ENCODE results near the gene MYOZ1. TPM values are rescaled to one million over a fixed set of nuclear protein-coding genes. Genes with fewer than 3 reads are reported as not detected.

Gene MYOZ1
- polyA plus RNA-seq, 1 donor (not counting 4 experiments of a cell fraction or from before 2014, with no cell fraction given) = not detected

- Histone ChIP-seq H3K36me3 (ENCODE audit: control insufficient read depth in 2 of 2, extremely low read depth in 1 of 2, insufficient read depth in 2 of 2, low read length in 2 of 2) (no peaks in the 10 kb centered on the region), H2AFZ (ENCODE audit: control insufficient read depth, low read length) (no peak overlapping the region), H3K9me1 (ENCODE audit: control insufficient read depth, extremely low read depth, insufficient read depth, low read length) (no peaks in the 10 kb centered on the region), H3K4me3 (ENCODE audit: control insufficient read depth in 2 of 3, extremely low read depth in 1 of 3, insufficient read depth in 2 of 3, low read depth in 1 of 3, low read length in 3 of 3) (no peak overlapping the region), H4K20me1 (ENCODE audit: control insufficient read depth, extremely low read depth, insufficient read depth, low read length) (no peaks in the 10 kb centered on the region), H3K4me1 (ENCODE audit: control insufficient read depth, extremely low read depth, insufficient read depth, low read length) (peaks cover 3% of the 10 kb centered on the region), H3K79me2 (ENCODE audit: control insufficient read depth, insufficient read depth, low read length) (peaks cover 5% of the 10 kb centered on the region), H3K9me3 (ENCODE audit: control insufficient read depth, low read depth, low read length) (no peaks in the 10 kb centered on the region), H3K27ac (ENCODE audit: control insufficient read depth, insufficient read depth, low read length) (no peak overlapping the region), H3K27me3 (ENCODE audit: control insufficient read depth, extremely low read depth, insufficient read depth, low read length) (no peaks in the 10 kb centered on the region), H3K9ac (ENCODE audit: control insufficient read depth, extremely low read depth, insufficient read depth, low read length) (no peak overlapping the region), H3K4me2 (ENCODE audit: control insufficient read depth, extremely low read depth, insufficient read depth, low read depth, low read length) (no peak overlapping the region)
- no peak for TF ChIP-seq EZH2 (IDR thresholded peaks at IDR 0.05; ENCODE audit: low read length)
- dilution Hi-C loops (cut with MboI; ENCODE audit: extremely low pct_ligation_motif_present, low sequenced_read_pairs) = loop anchor here (10.0 kb wide), 1 partner anchor 94 kb away; no protein-coding TSS in a partner anchor
- FAIRE-seq (no peak), DNase-seq (ENCODE audit: low read depth, low spot score) (no peak)
These were observed 12.1 kb downstream of the MYOZ1 start for GRCh38 chr10:73629165-73629564.

DNA sequence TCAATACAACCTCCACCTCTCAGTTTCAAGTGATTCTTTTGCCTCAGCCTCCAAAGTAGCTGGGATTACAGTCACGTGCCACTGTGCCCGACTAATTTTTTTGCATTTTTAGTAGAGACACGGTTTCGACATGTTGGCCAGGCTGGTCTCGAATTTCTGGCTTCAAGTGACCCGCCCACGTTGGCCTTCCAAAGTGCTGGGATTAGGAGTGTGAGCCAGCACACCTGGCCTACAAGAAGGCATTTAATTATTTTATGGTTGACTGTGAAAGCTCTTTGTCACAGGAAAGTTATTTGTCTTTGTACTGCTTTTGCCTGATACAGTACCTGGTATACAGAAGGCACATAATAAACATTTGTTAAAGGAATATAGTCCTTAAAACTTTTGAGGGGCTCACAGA, 12.9 kb downstream of the MYOZ1 start:
- H3K9ac ChIP-seq (ENCODE audit: control insufficient read depth, extremely low read depth, insufficient read depth, low read length) = no peak overlapping the region
- H3K27me3 ChIP-seq (ENCODE audit: control insufficient read depth, extremely low read depth, insufficient read depth, low read length) = no peaks in the 10 kb centered on the region
- no peak overlapping the region for H3K4me3 ChIP-seq (ENCODE audit: control insufficient read depth in 2 of 3, extremely low read depth in 1 of 3, insufficient read depth in 2 of 3, low read depth in 1 of 3, low read length in 3 of 3)
- no peak overlapping the region for H3K4me2 ChIP-seq (ENCODE audit: control insufficient read depth, extremely low read depth, insufficient read depth, low read depth, low read length)
- no peaks in the 10 kb centered on the region for H4K20me1 ChIP-seq (ENCODE audit: control insufficient read depth, extremely low read depth, insufficient read depth, low read length)
- peaks cover 3% of the 10 kb centered on the region for H3K4me1 ChIP-seq (ENCODE audit: control insufficient read depth, extremely low read depth, insufficient read depth, low read length)
- no peaks in the 10 kb centered on the region for H3K9me1 ChIP-seq (ENCODE audit: control insufficient read depth, extremely low read depth, insufficient read depth, low read length)
- no peak for FAIRE-seq
- dilution Hi-C loops (cut with MboI; ENCODE audit: extremely low pct_ligation_motif_present, low sequenced_read_pairs) = loop anchor here (10.0 kb wide), 1 partner anchor 94 kb away; no protein-coding TSS in a partner anchor
- no peak overlapping the region for H2AFZ ChIP-seq (ENCODE audit: control insufficient read depth, low read length)
- peaks cover 5% of the 10 kb centered on the region for H3K79me2 ChIP-seq (ENCODE audit: control insufficient read depth, insufficient read depth, low read length)
- no peak for TF ChIP-seq CTCF (optimal IDR thresholded peaks at IDR 0.05 in 1 of 3, IDR thresholded peaks at IDR 0.05 in 1 of 3, conservative IDR thresholded peaks at IDR 0.05 in 1 of 3; ENCODE audit: extremely low read depth in 1 of 3, insufficient read depth in 2 of 3, low read length in 3 of 3)
- no peak for TF ChIP-seq EZH2 (IDR thresholded peaks at IDR 0.05; ENCODE audit: low read length)
- H3K36me3 ChIP-seq (ENCODE audit: control insufficient read depth in 2 of 2, extremely low read depth in 1 of 2, insufficient read depth in 2 of 2, low read length in 2 of 2) = no peaks in the 10 kb centered on the region
- no peaks in the 10 kb centered on the region for H3K9me3 ChIP-seq (ENCODE audit: control insufficient read depth, low read depth, low read length)
- no peak overlapping the region for H3K27ac ChIP-seq (ENCODE audit: control insufficient read depth, insufficient read depth, low read length)
- no peak for DNase-seq (ENCODE audit: low read depth, low spot score)

DNA sequence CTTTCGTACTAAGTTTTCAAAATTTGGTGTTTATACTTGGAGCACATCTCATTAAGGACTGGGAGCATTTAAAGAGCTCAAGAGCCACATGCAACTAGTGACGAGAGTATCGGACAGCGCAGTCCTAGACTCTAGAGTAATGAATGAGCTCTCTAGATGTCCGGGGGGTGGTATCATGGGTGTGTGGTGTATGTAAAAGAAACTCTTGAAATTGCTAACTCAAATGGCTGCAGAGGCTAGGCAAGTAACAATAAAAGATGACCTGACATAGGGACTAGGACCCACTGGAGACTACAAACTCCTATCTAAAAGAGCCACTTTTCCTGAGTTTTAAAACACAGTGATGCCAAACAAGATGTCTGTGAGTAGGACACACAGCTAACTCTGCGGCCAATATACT, 14.0 kb downstream of the MYOZ1 start:
- H4K20me1 ChIP-seq (ENCODE audit: control insufficient read depth, extremely low read depth, insufficient read depth, low read length) = no peaks in the 10 kb centered on the region
- dilution Hi-C loops (cut with MboI; ENCODE audit: extremely low pct_ligation_motif_present, low sequenced_read_pairs) = loop anchor here (10.0 kb wide), 1 partner anchor 92 kb away; no protein-coding TSS in a partner anchor
- FAIRE-seq = no peak
- TF ChIP-seq CTCF (optimal IDR thresholded peaks at IDR 0.05 in 1 of 3, IDR thresholded peaks at IDR 0.05 in 1 of 3, conservative IDR thresholded peaks at IDR 0.05 in 1 of 3; ENCODE audit: extremely low read depth in 1 of 3, insufficient read depth in 2 of 3, low read length in 3 of 3) = no peak
- TF ChIP-seq EZH2 (IDR thresholded peaks at IDR 0.05; ENCODE audit: low read length) = no peak
- peaks cover 3% of the 10 kb centered on the region for H3K4me1 ChIP-seq (ENCODE audit: control insufficient read depth, extremely low read depth, insufficient read depth, low read length)
- H3K36me3 ChIP-seq (ENCODE audit: control insufficient read depth in 2 of 2, extremely low read depth in 1 of 2, insufficient read depth in 2 of 2, low read length in 2 of 2) = no peaks in the 10 kb centered on the region
- no peak overlapping the region for H3K27ac ChIP-seq (ENCODE audit: control insufficient read depth, insufficient read depth, low read length)
- no peaks in the 10 kb centered on the region for H3K9me1 ChIP-seq (ENCODE audit: control insufficient read depth, extremely low read depth, insufficient read depth, low read length)
- H3K9me3 ChIP-seq (ENCODE audit: control insufficient read depth, low read depth, low read length) = no peaks in the 10 kb centered on the region
- no peak overlapping the region for H3K9ac ChIP-seq (ENCODE audit: control insufficient read depth, extremely low read depth, insufficient read depth, low read length)
- DNase-seq (ENCODE audit: low read depth, low spot score) = no peak
- H3K27me3 ChIP-seq (ENCODE audit: control insufficient read depth, extremely low read depth, insufficient read depth, low read length) = no peaks in the 10 kb centered on the region
- H3K79me2 ChIP-seq (ENCODE audit: control insufficient read depth, insufficient read depth, low read length) = peaks cover 5% of the 10 kb centered on the region
- H3K4me2 ChIP-seq (ENCODE audit: control insufficient read depth, extremely low read depth, insufficient read depth, low read depth, low read length) = no peak overlapping the region
- H2AFZ ChIP-seq (ENCODE audit: control insufficient read depth, low read length) = no peak overlapping the region
- H3K4me3 ChIP-seq (ENCODE audit: control insufficient read depth in 2 of 3, extremely low read depth in 1 of 3, insufficient read depth in 2 of 3, low read depth in 1 of 3, low read length in 3 of 3) = no peak overlapping the region
